Measurements from ENCODE around the gene ANAPC13. TPM values are rescaled to one million over a fixed set of nuclear protein-coding genes. Genes with fewer than 3 reads are reported as not detected.

The ANAPC13 gene
- total and polyA plus RNA-seq, 2 of the 13 experiments (the other 11 are each of a cell fraction or from before 2014, with no cell fraction given), result 48.7 to 69.1 TPM

GRCh38 chr3:134496471-134497071 is 10.8 kb upstream of the ANAPC13 start (continued):
- TF ChIP-seq, protein P1, sequence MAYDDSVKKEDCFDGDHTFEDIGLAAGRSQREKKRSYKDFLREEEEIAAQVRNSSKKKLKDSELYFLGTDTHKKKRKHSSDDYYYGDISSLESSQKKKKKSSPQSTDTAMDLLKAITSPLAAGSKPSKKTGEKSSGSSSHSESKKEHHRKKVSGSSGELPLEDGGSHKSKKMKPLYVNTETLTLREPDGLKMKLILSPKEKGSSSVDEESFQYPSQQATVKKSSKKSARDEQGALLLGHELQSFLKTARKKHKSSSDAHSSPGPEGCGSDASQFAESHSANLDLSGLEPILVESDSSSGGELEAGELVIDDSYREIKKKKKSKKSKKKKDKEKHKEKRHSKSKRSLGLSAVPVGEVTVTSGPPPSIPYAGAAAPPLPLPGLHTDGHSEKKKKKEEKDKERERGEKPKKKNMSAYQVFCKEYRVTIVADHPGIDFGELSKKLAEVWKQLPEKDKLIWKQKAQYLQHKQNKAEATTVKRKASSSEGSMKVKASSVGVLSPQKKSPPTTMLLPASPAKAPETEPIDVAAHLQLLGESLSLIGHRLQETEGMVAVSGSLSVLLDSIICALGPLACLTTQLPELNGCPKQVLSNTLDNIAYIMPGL (CRISPR knock-in tag; IDR thresholded peaks at IDR 0.05; ENCODE audit: borderline replicate concordance in 1 of 2, low read depth in 1 of 2), result no peak
- TF ChIP-seq, protein P2, sequence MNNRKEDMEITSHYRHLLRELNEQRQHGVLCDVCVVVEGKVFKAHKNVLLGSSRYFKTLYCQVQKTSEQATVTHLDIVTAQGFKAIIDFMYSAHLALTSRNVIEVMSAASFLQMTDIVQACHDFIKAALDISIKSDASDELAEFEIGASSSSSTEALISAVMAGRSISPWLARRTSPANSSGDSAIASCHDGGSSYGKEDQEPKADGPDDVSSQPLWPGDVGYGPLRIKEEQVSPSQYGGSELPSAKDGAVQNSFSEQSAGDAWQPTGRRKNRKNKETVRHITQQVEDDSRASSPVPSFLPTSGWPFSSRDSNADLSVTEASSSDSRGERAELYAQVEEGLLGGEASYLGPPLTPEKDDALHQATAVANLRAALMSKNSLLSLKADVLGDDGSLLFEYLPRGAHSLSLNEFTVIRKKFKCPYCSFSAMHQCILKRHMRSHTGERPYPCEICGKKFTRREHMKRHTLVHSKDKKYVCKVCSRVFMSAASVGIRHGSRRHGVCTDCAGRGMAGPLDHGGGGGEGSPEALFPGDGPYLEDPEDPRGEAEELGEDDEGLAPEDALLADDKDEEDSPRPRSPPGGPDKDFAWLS (CRISPR knock-in tag; IDR thresholded peaks at IDR 0.05; ENCODE audit: borderline replicate concordance), result no peak
- no peak for TF ChIP-seq ZNF652 (CRISPR knock-in tag; IDR thresholded peaks at IDR 0.05; ENCODE audit: borderline replicate concordance, low read depth)

DNA sequence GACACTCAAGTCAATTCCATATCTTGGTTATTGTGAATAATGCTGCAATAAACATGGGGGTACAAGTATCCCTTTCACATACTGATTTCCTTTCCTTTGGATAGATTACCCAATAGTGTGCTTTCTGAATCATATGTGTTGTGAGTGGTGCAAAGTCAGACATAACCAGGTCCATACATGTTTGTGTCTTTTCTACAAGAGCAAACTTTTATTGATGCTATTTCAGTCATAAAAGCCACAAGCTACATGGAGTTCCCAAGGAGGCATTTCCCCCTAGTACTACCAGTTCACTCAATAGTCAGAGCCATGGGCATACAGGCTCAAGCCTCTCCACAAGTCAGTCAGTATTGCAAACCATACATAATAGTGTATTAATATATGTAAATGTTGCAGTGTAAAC is 10.2 kb upstream of the ANAPC13 start:
- no peak for DNase-seq (ENCODE audit: low spot score)
- no peaks in the 10 kb centered on the region for H3K9me3 ChIP-seq (ENCODE audit: low read length)
- no TSS peak for BruUV-seq (replicated peaks)
- ChIA-PET CTCF (ENCODE audit: low intra/inter-chr PET ratio, low total read pairs) (no interaction called here), POLR2A (no interaction called here)
- H3K27me3 ChIP-seq (ENCODE audit: control insufficient read depth in 1 of 2, insufficient read depth in 2 of 2, low read length in 2 of 2), result no peaks in the 10 kb centered on the region
- H3K79me2 ChIP-seq (ENCODE audit: insufficient read depth, low read length), result peaks cover 42% of the 10 kb centered on the region
- H2AFZ ChIP-seq (ENCODE audit: low read length), result no peak overlapping the region
- no peak overlapping the region for H3K27ac ChIP-seq (ENCODE audit: extremely low read length, insufficient read depth, low read length)
- no peak for ATAC-seq
- H3K4me2 ChIP-seq (ENCODE audit: low read depth, low read length), result no peak overlapping the region
- H4K20me1 ChIP-seq (ENCODE audit: insufficient read depth, low read length), result 0 out of 2 replicates have a peak, but pooled peaks cover 7% of the 10 kb centered on the region
- intact Hi-C loops (cut with micrococcal nuclease; ENCODE audit: unreplicated experiment) (no loop called here), in situ Hi-C loops (cut with HindIII; ENCODE audit: extremely low pct_ligation_motif_present, low pct_unique_long_range_greater_than_20kb) (no loop called here)
- no peak for FAIRE-seq
- no peak overlapping the region for H3K9ac ChIP-seq (ENCODE audit: insufficient read depth, low read depth, low read length)
- H3K4me3 ChIP-seq (replicated peaks in 1 of 3; ENCODE audit: insufficient read depth in 1 of 3, low read depth in 2 of 3, low read length in 3 of 3), result no peak overlapping the region
- H3K36me3 ChIP-seq (replicated peaks in 1 of 2; ENCODE audit: control insufficient read depth in 1 of 2, insufficient read depth in 2 of 2, low read length in 2 of 2), result 0 out of 5 replicates have a peak, but pooled peaks cover 0 to 7% of the 10 kb centered on the region in 2 experiments
- H3K4me1 ChIP-seq (ENCODE audit: insufficient read depth, low read length), result no peaks in the 10 kb centered on the region
- TF ChIP-seq THYN1 (CRISPR knock-in tag; IDR thresholded peaks at IDR 0.05; ENCODE audit: borderline replicate concordance, low read depth) (no peak), EEA1 (CRISPR knock-in tag; IDR thresholded peaks at IDR 0.05; ENCODE audit: borderline replicate concordance) (no peak), ZNF550 (CRISPR knock-in tag; IDR thresholded peaks at IDR 0.05; ENCODE audit: borderline replicate concordance) (no peak), GABPA (IDR thresholded peaks at IDR 0.05; ENCODE audit: low read depth, low read length) (no peak), GABPA (CRISPR knock-in tag; IDR thresholded peaks at IDR 0.05; ENCODE audit: low read depth) (no peak), STAG1 (CRISPR knock-in tag; IDR thresholded peaks at IDR 0.05) (no peak), ZBTB7A (CRISPR knock-in tag; IDR thresholded peaks at IDR 0.05) (no peak), HMGA1 (CRISPR knock-in tag; conservative IDR thresholded peaks at IDR 0.05) (no peak), ZNF773 (CRISPR knock-in tag; IDR thresholded peaks at IDR 0.05; ENCODE audit: borderline replicate concordance) (no peak), TRIM22 (IDR thresholded peaks at IDR 0.05) (no peak)
- TF ChIP-seq, protein P3, sequence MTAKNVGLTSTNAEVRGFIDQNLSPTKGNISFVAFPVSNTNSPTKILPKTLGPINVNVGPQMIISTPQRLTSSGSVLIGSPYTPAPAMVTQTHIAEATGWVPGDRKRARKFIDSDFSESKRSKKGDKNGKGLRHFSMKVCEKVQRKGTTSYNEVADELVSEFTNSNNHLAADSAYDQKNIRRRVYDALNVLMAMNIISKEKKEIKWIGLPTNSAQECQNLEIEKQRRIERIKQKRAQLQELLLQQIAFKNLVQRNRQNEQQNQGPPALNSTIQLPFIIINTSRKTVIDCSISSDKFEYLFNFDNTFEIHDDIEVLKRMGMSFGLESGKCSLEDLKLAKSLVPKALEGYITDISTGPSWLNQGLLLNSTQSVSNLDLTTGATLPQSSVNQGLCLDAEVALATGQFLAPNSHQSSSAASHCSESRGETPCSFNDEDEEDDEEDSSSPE (CRISPR knock-in tag; IDR thresholded peaks at IDR 0.05), result no peak
- TF ChIP-seq, protein P4, sequence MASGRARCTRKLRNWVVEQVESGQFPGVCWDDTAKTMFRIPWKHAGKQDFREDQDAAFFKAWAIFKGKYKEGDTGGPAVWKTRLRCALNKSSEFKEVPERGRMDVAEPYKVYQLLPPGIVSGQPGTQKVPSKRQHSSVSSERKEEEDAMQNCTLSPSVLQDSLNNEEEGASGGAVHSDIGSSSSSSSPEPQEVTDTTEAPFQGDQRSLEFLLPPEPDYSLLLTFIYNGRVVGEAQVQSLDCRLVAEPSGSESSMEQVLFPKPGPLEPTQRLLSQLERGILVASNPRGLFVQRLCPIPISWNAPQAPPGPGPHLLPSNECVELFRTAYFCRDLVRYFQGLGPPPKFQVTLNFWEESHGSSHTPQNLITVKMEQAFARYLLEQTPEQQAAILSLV (CRISPR knock-in tag; IDR thresholded peaks at IDR 0.05; ENCODE audit: borderline replicate concordance), result no peak

All from HepG2 (cell line).